Glutamatergic neuron (in vitro differentiated cells): ENCODE measurements around the gene VTI1A. TPM values are rescaled to one million over a fixed set of nuclear protein-coding genes. Genes with fewer than 3 reads are reported as not detected.

Experiments
- DNase-seq: peaks from one replicate; pipeline ENCODE4 v3.0.0; 2022
- H3K27ac Mint-ChIP-seq: one replicate; pipeline ENCODE4 v1.8.0; 2020; ENCODE audit warnings: mild to moderate bottlenecking, mixed read lengths, inconsistent platforms; ENCODE audit not compliant: unreplicated experiment
- H3K27me3 Mint-ChIP-seq: one replicate; pipeline ENCODE4 v1.8.0; 2020; ENCODE audit warnings: mild to moderate bottlenecking, moderate library complexity, mixed read lengths, inconsistent platforms; ENCODE audit not compliant: unreplicated experiment
- H3K36me3 Mint-ChIP-seq: one replicate; pipeline ENCODE4 v1.8.0; 2020; ENCODE audit warnings: mild to moderate bottlenecking, mixed read lengths, inconsistent platforms; ENCODE audit not compliant: unreplicated experiment
- H3K4me1 Mint-ChIP-seq: one replicate; pipeline ENCODE4 v1.8.0; 2020; ENCODE audit warnings: mild to moderate bottlenecking, low read depth, mixed read lengths, inconsistent platforms; ENCODE audit not compliant: unreplicated experiment
- H3K4me3 Mint-ChIP-seq: one replicate; pipeline ENCODE4 v1.8.0; 2020; ENCODE audit warnings: mild to moderate bottlenecking, mixed read lengths, inconsistent platforms; ENCODE audit not compliant: unreplicated experiment
- H3K9me3 Mint-ChIP-seq: one replicate; pipeline ENCODE4 v1.8.0; 2020; ENCODE audit warnings: mild to moderate bottlenecking, moderate library complexity, mixed read lengths, inconsistent platforms; ENCODE audit not compliant: unreplicated experiment
- total RNA-seq: library from RNA; stranded (reverse); fragmentation: NEBNext Ultra II Directional; extraction: Animal tissue kit (Norgen Biotek cat#: 25700); gene quantifications from one replicate; pipeline ENCODE4 v1.2.1, GENCODE V29; 2021; ENCODE audit not compliant: unreplicated experiment
- TF ChIP-seq, protein P1 (sequence below): fragments of 200-600 bp; sonication (generic); IDR thresholded peaks from one replicate; pipeline ENCODE4 v1.5.0; 2021; ENCODE audit not compliant: partially characterized antibody, unreplicated experiment

Gene VTI1A
- total RNA-seq, 1 donor from 2014 or later = 61.0 TPM

DNA sequence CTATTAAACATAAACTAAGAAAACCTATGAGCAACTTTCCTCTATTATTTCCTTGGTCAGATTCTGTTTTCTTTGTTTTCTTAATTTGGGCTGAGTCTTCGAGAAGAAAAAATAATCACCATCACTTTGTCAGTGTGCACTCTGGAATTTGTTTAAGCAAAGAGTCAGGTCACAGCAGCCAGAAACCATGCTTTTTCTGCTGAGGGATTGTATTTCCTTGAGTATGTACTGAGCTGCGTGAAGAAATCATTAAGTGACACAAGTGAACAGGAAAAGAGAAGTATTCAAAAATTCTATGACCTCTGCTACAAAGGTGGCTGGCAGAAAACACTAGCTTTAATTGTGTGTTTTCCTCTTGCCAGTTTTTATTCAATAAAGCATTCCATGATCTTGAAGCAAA is 249.6 kb downstream of the VTI1A start:
- Mint-ChIP-seq H3K9me3 (peaks cover 1% of the 10 kb centered on the region), H3K36me3 (no peaks in the 10 kb centered on the region), H3K4me1 (peaks cover 10% of the 10 kb centered on the region), H3K4me3 (no peak overlapping the region), H3K27me3 (no peaks in the 10 kb centered on the region), H3K27ac (no peak overlapping the region)
- TF ChIP-seq, protein P1, sequence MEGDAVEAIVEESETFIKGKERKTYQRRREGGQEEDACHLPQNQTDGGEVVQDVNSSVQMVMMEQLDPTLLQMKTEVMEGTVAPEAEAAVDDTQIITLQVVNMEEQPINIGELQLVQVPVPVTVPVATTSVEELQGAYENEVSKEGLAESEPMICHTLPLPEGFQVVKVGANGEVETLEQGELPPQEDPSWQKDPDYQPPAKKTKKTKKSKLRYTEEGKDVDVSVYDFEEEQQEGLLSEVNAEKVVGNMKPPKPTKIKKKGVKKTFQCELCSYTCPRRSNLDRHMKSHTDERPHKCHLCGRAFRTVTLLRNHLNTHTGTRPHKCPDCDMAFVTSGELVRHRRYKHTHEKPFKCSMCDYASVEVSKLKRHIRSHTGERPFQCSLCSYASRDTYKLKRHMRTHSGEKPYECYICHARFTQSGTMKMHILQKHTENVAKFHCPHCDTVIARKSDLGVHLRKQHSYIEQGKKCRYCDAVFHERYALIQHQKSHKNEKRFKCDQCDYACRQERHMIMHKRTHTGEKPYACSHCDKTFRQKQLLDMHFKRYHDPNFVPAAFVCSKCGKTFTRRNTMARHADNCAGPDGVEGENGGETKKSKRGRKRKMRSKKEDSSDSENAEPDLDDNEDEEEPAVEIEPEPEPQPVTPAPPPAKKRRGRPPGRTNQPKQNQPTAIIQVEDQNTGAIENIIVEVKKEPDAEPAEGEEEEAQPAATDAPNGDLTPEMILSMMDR = no peak
- no peak for DNase-seq

DNA sequence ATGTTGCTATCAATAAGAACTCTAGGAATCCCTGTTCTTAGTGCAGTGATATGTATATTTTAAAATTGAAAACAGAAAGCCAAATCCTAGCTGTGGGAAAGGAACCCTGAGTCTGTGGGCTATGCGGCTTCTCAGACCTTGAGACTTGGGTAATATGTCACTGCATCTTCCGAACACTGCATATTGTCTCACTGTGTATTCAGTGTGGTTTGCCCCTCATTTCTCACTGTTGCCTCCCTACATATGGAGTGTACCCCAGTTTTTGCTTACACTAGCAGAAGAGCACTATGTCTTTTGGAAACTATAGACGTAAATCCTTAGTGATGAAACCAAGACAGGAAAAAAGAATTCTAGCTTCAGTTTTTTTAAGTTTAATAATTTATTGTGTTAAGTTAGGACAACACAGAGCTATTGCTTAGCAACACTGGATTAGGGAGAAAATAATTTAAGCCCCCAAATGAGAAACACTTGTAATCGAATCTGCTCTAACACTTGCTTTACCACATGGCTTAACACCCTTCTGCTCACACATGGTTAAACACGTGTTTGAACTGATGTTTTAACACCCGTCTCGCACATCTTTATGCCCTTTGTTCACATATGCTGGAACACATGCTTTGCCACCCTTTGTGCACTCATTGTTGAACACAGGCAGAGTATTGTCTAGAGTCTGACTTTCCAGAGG is 251.3 kb downstream of the VTI1A start:
- TF ChIP-seq, protein P1 = no peak
- Mint-ChIP-seq H3K27ac (peak overlapping the region; percentile 15), H3K9me3 (peaks cover 1% of the 10 kb centered on the region), H3K4me3 (no peak overlapping the region), H3K27me3 (no peaks in the 10 kb centered on the region), H3K36me3 (no peaks in the 10 kb centered on the region), H3K4me1 (peaks cover 7% of the 10 kb centered on the region)
- DNase-seq = no peak

DNA sequence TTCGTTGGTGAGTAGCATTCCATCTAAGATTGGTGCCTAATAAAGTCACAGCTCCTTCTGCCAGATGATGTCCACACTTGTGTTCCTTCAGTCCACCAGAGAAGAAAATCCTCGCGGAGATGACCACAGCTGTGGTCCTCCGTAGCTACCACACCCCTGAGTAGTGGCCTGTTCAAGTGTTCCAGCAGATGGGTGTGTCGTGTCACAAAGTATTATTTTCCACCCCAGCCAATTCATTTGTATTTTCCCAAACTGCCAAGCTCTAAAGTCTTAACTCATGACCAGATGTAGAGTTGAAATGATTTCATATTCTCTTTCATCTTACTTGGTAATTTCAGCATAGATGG is 251.8 kb downstream of the VTI1A start:
- DNase-seq = no peak
- Mint-ChIP-seq H3K27me3 (no peaks in the 10 kb centered on the region), H3K9me3 (peaks cover 1% of the 10 kb centered on the region), H3K27ac (peak overlapping the region; percentile 15), H3K36me3 (no peaks in the 10 kb centered on the region), H3K4me3 (no peak overlapping the region), H3K4me1 (peaks cover 7% of the 10 kb centered on the region)
- TF ChIP-seq, protein P1 = no peak

DNA sequence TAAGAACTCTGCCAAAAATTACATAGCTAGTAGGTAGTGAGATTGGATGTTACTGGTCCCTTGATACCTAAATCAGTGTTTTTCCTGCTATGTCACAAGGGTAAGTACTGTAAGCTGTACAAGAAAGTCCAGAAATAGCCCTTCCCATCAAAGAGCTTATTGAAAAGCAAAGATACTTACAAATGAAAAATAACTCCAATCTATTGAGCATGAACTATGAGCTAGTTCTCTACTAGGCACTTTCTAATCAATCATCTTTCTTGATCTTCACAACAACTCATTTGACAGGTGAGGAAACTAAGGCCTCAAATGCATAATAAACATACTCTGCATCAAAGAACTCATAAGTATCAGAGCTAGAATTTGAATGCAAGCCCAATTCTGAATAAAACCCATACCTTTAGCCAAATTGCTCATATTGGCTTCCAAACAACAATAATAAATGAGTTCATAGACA is 253.2 kb downstream of the VTI1A start:
- peaks cover 7% of the 10 kb centered on the region for H3K4me1 Mint-ChIP-seq

DNA sequence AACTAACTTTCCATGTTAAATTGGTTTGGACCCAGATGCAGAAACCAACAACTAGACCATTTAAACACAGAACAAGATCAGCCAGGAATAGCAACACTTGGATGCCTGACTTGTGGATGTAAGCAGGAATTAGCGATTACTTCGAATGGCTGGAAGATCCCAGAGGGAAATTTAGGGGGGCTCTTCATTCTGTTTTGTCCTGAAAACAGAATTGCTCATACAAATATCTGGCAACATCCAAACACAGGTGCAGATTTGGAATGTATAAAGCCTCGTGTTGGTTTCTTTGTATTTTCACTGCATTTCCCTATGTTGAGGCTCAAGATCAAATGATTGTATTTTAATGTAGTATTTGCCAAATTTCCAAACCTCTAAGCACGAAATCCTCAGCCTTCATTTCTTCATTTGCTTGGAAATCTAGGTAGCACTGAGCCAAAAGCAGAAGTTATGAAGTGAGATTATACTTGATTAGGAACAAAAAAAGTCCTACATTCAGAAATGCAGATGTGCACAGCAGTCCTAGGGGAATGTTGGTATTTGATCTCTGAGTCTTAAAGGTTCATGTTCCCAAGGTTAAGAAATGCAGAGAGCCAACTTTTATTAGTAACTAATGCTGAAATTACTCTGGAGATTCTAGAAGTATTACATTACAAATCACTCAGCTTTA is 254.3 kb downstream of the VTI1A start:
- Mint-ChIP-seq H3K36me3 (no peaks in the 10 kb centered on the region), H3K27ac (no peak overlapping the region), H3K4me3 (no peak overlapping the region), H3K9me3 (peaks cover 1% of the 10 kb centered on the region), H3K4me1 (peaks cover 11% of the 10 kb centered on the region), H3K27me3 (no peaks in the 10 kb centered on the region)
- TF ChIP-seq, protein P1 = no peak
- no peak for DNase-seq

More for the DNA sequence above, 253.2 kb downstream of the VTI1A start:
- TF ChIP-seq, protein P1 = no peak
- H3K36me3 Mint-ChIP-seq = no peaks in the 10 kb centered on the region
- H3K27ac Mint-ChIP-seq = no peak overlapping the region
- no peak for DNase-seq
- no peak overlapping the region for H3K4me3 Mint-ChIP-seq
- H3K9me3 Mint-ChIP-seq = peaks cover 1% of the 10 kb centered on the region
- no peaks in the 10 kb centered on the region for H3K27me3 Mint-ChIP-seq
